Osteoblast (primary cell): ENCODE results near the gene SOS1. TPM values are rescaled to one million over a fixed set of nuclear protein-coding genes. Genes with fewer than 3 reads are reported as not detected.

Experiments
- DNase-seq: peaks from one replicate; pipeline ENCODE4 v3.0.0; 2011; ENCODE audit warnings: low spot score, mixed read lengths; ENCODE audit not compliant: insufficient read length; ENCODE audit errors: missing footprints
- H2AFZ ChIP-seq: 2 replicates; pipeline ENCODE4 v1.6.0; 2011; ENCODE audit warnings: mild to moderate bottlenecking, low read length
- H3K27ac ChIP-seq: 2 replicates; pipeline ENCODE4 v1.5.1; 2011; ENCODE audit warnings: mild to moderate bottlenecking, low read depth, low read length, moderate library complexity
- H3K27me3 ChIP-seq: 2 replicates; pipeline ENCODE4 v1.6.0; 2012; ENCODE audit warnings: mild to moderate bottlenecking, control low read depth, inconsistent platforms, low read length, moderate library complexity; ENCODE audit not compliant: insufficient read depth
- H3K36me3 ChIP-seq: 2 replicates; pipeline ENCODE4 v1.5.1; 2011; ENCODE audit warnings: mild to moderate bottlenecking, low read length, control low read depth, moderate library complexity; ENCODE audit not compliant: insufficient read depth
- H3K4me1 ChIP-seq: 2 replicates; pipeline ENCODE4 v1.5.1; 2011; ENCODE audit warnings: mild to moderate bottlenecking, low read length, control low read depth, moderate library complexity; ENCODE audit not compliant: insufficient read depth
- H3K4me2 ChIP-seq: 2 replicates; pipeline ENCODE4 v1.6.0; 2011; ENCODE audit warnings: mild to moderate bottlenecking, low read length; ENCODE audit not compliant: insufficient read depth
- H3K4me3 ChIP-seq: fragments of 200-600 bp; sonication (generic); 3 replicates; pipeline ENCODE4 v1.5.1; 2012; ENCODE audit warnings: mild to moderate bottlenecking, low read length, inconsistent platforms; ENCODE audit not compliant: insufficient read depth
- H3K79me2 ChIP-seq: 2 replicates; pipeline ENCODE4 v1.6.0; 2012; ENCODE audit warnings: mild to moderate bottlenecking, low read length, control low read depth, inconsistent platforms; ENCODE audit not compliant: insufficient read depth
- H3K9me3 ChIP-seq: 2 replicates; pipeline ENCODE4 v1.5.1; 2011; ENCODE audit warnings: low read depth, low read length, control low read depth
- H4K20me1 ChIP-seq: 2 replicates; pipeline ENCODE4 v1.6.0; 2012; ENCODE audit warnings: mild to moderate bottlenecking, low read length, control low read depth; ENCODE audit not compliant: insufficient read depth
- CTCF ChIP-seq: IDR thresholded peaks from 2 replicates; pipeline ENCODE4 v1.5.1; 2011; ENCODE audit warnings: mild to moderate bottlenecking, low read depth, low read length, moderate library complexity; ENCODE audit errors: extremely low read depth
- total RNA-seq: library from RNA; depleted of rRNA; stranded (reverse); fragments of >200 nt; gene quantifications from 2 replicates; pipeline ENCODE4 v1.2.3, GENCODE V29; 2012

Gene SOS1
- total RNA-seq, 1 donor = 28.6 TPM

GRCh38 chr2:39015424-39015823 is 105.4 kb downstream of the SOS1 start:
- Histone ChIP-seq H2AFZ (no peak overlapping the region), H3K4me2 (no peak overlapping the region), H3K4me1 (no peaks in the 10 kb centered on the region), H3K36me3 (peaks cover 23% of the 10 kb centered on the region), H3K9me3 (no peaks in the 10 kb centered on the region), H3K27ac (no peak overlapping the region), H3K79me2 (no peaks in the 10 kb centered on the region), H4K20me1 (no peaks in the 10 kb centered on the region), H3K27me3 (no peaks in the 10 kb centered on the region), H3K4me3 (no peak overlapping the region)
- no peak for DNase-seq
- no peak for TF ChIP-seq CTCF

GRCh38 chr2:39013871-39014270 is 107.0 kb downstream of the SOS1 start:
- Histone ChIP-seq H3K79me2 (no peaks in the 10 kb centered on the region), H4K20me1 (no peaks in the 10 kb centered on the region), H2AFZ (no peak overlapping the region), H3K27me3 (no peaks in the 10 kb centered on the region), H3K27ac (no peak overlapping the region), H3K4me3 (no peak overlapping the region), H3K36me3 (peaks cover 32% of the 10 kb centered on the region), H3K9me3 (no peaks in the 10 kb centered on the region), H3K4me2 (no peak overlapping the region), H3K4me1 (no peaks in the 10 kb centered on the region)
- DNase-seq = no peak
- TF ChIP-seq CTCF = no peak

DNA sequence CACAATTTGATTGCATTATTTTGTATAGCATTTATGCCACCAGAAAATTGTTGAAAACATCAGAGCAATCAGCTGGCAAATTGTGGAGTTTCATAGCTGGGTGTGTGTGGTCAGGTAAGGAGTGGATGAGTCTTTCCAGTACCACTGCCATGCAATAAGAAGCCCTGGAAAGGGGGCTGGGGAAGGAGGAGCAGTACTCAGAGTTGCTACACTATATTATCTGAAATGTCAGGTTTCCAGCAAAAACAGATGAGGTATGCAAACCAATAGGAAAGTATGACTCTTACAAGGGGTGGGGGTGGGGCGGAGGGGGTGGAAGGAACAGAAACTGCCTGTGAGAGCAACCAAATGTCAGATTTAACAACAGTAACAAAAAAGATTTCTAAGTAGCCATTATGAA is 112.2 kb downstream of the SOS1 start:
- no peak overlapping the region for H2AFZ ChIP-seq
- peaks cover 42% of the 10 kb centered on the region for H3K36me3 ChIP-seq
- H3K9me3 ChIP-seq = no peaks in the 10 kb centered on the region
- DNase-seq = no peak
- H3K4me1 ChIP-seq = no peaks in the 10 kb centered on the region
- no peak overlapping the region for H3K27ac ChIP-seq
- H3K4me3 ChIP-seq = no peak overlapping the region
- H3K4me2 ChIP-seq = no peak overlapping the region
- H4K20me1 ChIP-seq = no peaks in the 10 kb centered on the region
- no peaks in the 10 kb centered on the region for H3K79me2 ChIP-seq
- no peak for TF ChIP-seq CTCF
- no peaks in the 10 kb centered on the region for H3K27me3 ChIP-seq

DNA sequence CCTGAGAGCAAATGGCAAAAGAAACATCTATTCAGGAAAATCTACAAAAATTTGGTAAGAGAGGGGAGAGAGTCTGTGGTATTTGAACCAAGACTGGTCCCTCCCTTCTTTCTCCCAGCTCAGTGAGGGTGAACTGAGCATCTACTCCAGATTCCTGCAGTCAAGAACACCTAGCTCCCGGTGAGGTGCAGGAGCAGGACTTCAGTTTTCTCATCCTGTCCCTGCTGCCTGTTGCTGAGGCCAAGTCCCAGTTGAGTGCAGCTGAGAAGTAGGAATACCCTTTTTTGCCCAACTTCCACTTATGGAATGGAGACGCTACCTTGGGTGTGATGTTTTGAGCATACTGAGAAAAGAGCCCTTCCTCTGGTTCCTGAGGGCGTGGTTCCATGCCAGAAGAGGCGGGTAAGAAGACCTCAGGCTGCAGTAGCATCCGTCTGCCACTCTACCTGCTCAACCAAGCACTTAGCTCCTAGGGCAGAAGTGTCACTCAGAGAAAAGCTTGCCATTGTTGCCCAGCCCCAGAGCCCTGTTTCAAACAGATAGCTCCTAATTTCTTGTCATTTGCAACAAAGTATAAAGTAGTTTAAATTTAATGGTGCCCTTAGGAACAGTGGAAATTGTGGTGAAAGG is 112.9 kb downstream of the SOS1 start:
- Histone ChIP-seq H3K27me3 (no peaks in the 10 kb centered on the region), H3K4me1 (no peaks in the 10 kb centered on the region), H4K20me1 (no peaks in the 10 kb centered on the region), H3K79me2 (no peaks in the 10 kb centered on the region), H2AFZ (no peak overlapping the region), H3K36me3 (peaks cover 35% of the 10 kb centered on the region), H3K9me3 (no peaks in the 10 kb centered on the region), H3K27ac (no peak overlapping the region), H3K4me2 (no peak overlapping the region), H3K4me3 (no peak overlapping the region)
- TF ChIP-seq CTCF = no peak
- DNase-seq = no peak
